ENCODE results near the gene SPINK4.

The SPINK4 gene

GRCh38 chr9:33272061-33272460 lies 32.1 kb downstream of the SPINK4 start:
- peaks cover 78 to 100% (median 99%) of the 10 kb centered on the region in 11 experiments for H3K36me3 ChIP-seq
- H3K9me3 ChIP-seq (replicated peaks in 1 of 11), result no peaks in the 10 kb centered on the region
- H3K27me3 ChIP-seq, result no peaks in the 10 kb centered on the region
- H3K4me3 ChIP-seq, result no peak overlapping the region
- H3K4me1 ChIP-seq, result peaks cover 0 to 14% (median 2%) of the 10 kb centered on the region in 10 experiments; a peak in 9 of 20 replicates
- H4K20me1 ChIP-seq, result peaks cover 0 to 20% (median 0%) of the 10 kb centered on the region in 11 experiments; a peak in 3 of 22 replicates
- H3K27ac ChIP-seq, result no peak overlapping the region
- no peak overlapping the region for H3K4me2 ChIP-seq
- H3K9ac ChIP-seq, result no peak overlapping the region
- TF ChIP-seq Cebpa-rat (IDR thresholded peaks at IDR 0.05), result no peak

- TF ChIP-seq Cebpa-rat (IDR thresholded peaks at IDR 0.05), result no peak
- H3K4me3 ChIP-seq, result no peak overlapping the region
- no peak overlapping the region for H3K9ac ChIP-seq
- H3K4me2 ChIP-seq, result no peak overlapping the region
- H3K36me3 ChIP-seq, result peaks cover 78 to 100% (median 99%) of the 10 kb centered on the region in 11 experiments
- H3K27me3 ChIP-seq, result no peaks in the 10 kb centered on the region
- peaks cover 0 to 20% (median 0%) of the 10 kb centered on the region in 11 experiments; a peak in 3 of 22 replicates for H4K20me1 ChIP-seq
- peaks cover 0 to under 1% (median 0%) of the 10 kb centered on the region in 10 experiments; a peak in 2 of 20 replicates for H3K4me1 ChIP-seq
- no peaks in the 10 kb centered on the region for H3K9me3 ChIP-seq (replicated peaks in 1 of 11)
- no peak overlapping the region for H3K27ac ChIP-seq
Measured at GRCh38 chr9:33273266-33273971, 33.5 kb downstream of the SPINK4 start.

- H3K27ac ChIP-seq, result no peak overlapping the region
- H3K9me3 ChIP-seq (replicated peaks in 1 of 11), result no peaks in the 10 kb centered on the region
- H3K4me1 ChIP-seq, result no peaks in the 10 kb centered on the region
- peaks cover 81 to 100% (median 100%) of the 10 kb centered on the region in 11 experiments for H3K36me3 ChIP-seq
- no peak overlapping the region for H3K9ac ChIP-seq
- no peak overlapping the region for H3K4me2 ChIP-seq
- H4K20me1 ChIP-seq, result peaks cover 0 to 20% (median 0%) of the 10 kb centered on the region in 11 experiments; a peak in 3 of 22 replicates
- no peak for TF ChIP-seq Cebpa-rat (IDR thresholded peaks at IDR 0.05)
- H3K27me3 ChIP-seq, result no peaks in the 10 kb centered on the region
- no peak overlapping the region for H3K4me3 ChIP-seq
Measured at GRCh38 chr9:33273972-33274328, 34.0 kb downstream of the SPINK4 start.

GRCh38 chr9:33277484-33277883 lies 37.5 kb downstream of the SPINK4 start:
- TF ChIP-seq Cebpa-rat (IDR thresholded peaks at IDR 0.05), result no peak
- no peaks in the 10 kb centered on the region for H3K9me3 ChIP-seq (replicated peaks in 1 of 11)
- peaks cover 89 to 100% (median 99%) of the 10 kb centered on the region in 11 experiments for H3K36me3 ChIP-seq
- no peak overlapping the region for H3K4me3 ChIP-seq
- H4K20me1 ChIP-seq, result peaks cover 0 to 14% (median 0%) of the 10 kb centered on the region in 11 experiments; a peak in 3 of 22 replicates
- no peak overlapping the region for H3K27ac ChIP-seq
- no peaks in the 10 kb centered on the region for H3K27me3 ChIP-seq
- H3K4me2 ChIP-seq, result no peak overlapping the region
- H3K4me1 ChIP-seq, result no peaks in the 10 kb centered on the region; a peak in 1 of 20 replicates
- H3K9ac ChIP-seq, result no peak overlapping the region

GRCh38 chr9:33285502-33285901 lies 45.5 kb downstream of the SPINK4 start:
- peak in 2 of 11 experiments; percentile 31 to 47; a peak in 2 of 22 replicates for TF ChIP-seq Cebpa-rat (IDR thresholded peaks at IDR 0.05)
- Histone ChIP-seq H3K36me3 (peaks cover 14 to 39% (median 25%) of the 10 kb centered on the region in 11 experiments), H3K4me2 (peak overlapping the region; percentile 12 to 76 (median 62); a peak in 21 of 22 replicates), H3K27ac (peak overlapping the region in 10 of 11 experiments; percentile 10 to 57 (median 29); a peak in 14 of 22 replicates), H4K20me1 (no peaks in the 10 kb centered on the region), H3K9me3 (replicated peaks in 1 of 11) (0 out of 22 replicates have a peak, but pooled peaks cover 0 to under 1% (median 0%) of the 10 kb centered on the region in 11 experiments), H3K9ac (peak overlapping the region in 8 of 11 experiments; percentile 8 to 43 (median 26); a peak in 8 of 22 replicates), H3K4me3 (no peak overlapping the region), H3K4me1 (peaks cover 40 to 57% (median 46%) of the 10 kb centered on the region in 10 experiments), H3K27me3 (no peaks in the 10 kb centered on the region)

GRCh38 chr9:33287087-33287490 lies 47.1 kb downstream of the SPINK4 start:
- H3K4me3 ChIP-seq, result no peak overlapping the region
- TF ChIP-seq Cebpa-rat (IDR thresholded peaks at IDR 0.05), result no peak
- H3K9ac ChIP-seq, result peak overlapping the region in 6 of 11 experiments; percentile 2 to 52 (median 36); a peak in 4 of 22 replicates
- H3K4me2 ChIP-seq, result peak overlapping the region; percentile 35 to 94 (median 87); a peak in 21 of 22 replicates
- no peaks in the 10 kb centered on the region for H3K27me3 ChIP-seq
- H4K20me1 ChIP-seq, result no peaks in the 10 kb centered on the region
- peaks cover 0 to 5% (median 0%) of the 10 kb centered on the region in 11 experiments; a peak in 2 of 22 replicates for H3K9me3 ChIP-seq (replicated peaks in 1 of 11)
- H3K4me1 ChIP-seq, result peaks cover 51 to 66% (median 61%) of the 10 kb centered on the region in 10 experiments
- peak overlapping the region in 10 of 11 experiments; percentile 18 to 100 (median 98); a peak in 20 of 22 replicates for H3K27ac ChIP-seq
- peaks cover 8 to 31% (median 19%) of the 10 kb centered on the region in 11 experiments for H3K36me3 ChIP-seq

- TF ChIP-seq Cebpa-rat (IDR thresholded peaks at IDR 0.05), result no peak
Measured at GRCh38 chr9:33288235-33288634, 48.3 kb downstream of the SPINK4 start.

GRCh38 chr9:33288828-33289483 lies 49.0 kb downstream of the SPINK4 start:
- peak overlapping the region in 5 of 10 experiments; percentile 37 to 83 (median 49); a peak in 9 of 20 replicates for H3K4me3 ChIP-seq
- no peak for TF ChIP-seq Cebpa-rat (IDR thresholded peaks at IDR 0.05)
- peaks cover 69 to 80% (median 79%) of the 10 kb centered on the region in 10 experiments for H3K4me1 ChIP-seq
- H3K4me2 ChIP-seq, result peak overlapping the region; percentile 80 to 94 (median 88)
- peak overlapping the region; percentile 91 to 98 (median 96) for H3K9ac ChIP-seq
- no peaks in the 10 kb centered on the region for H4K20me1 ChIP-seq
- peaks cover 0 to 5% (median 0%) of the 10 kb centered on the region in 11 experiments; a peak in 2 of 22 replicates for H3K9me3 ChIP-seq (replicated peaks in 1 of 11)
- peak overlapping the region; percentile 96 to 100 (median 99) for H3K27ac ChIP-seq
- no peaks in the 10 kb centered on the region for H3K27me3 ChIP-seq
- peaks cover 16 to 30% (median 24%) of the 10 kb centered on the region in 11 experiments; a peak in 20 of 22 replicates for H3K36me3 ChIP-seq

More at GRCh38 chr9:33288235-33288634, 48.3 kb downstream of the SPINK4 start:
- peak overlapping the region; percentile 80 to 94 (median 88); a peak in 21 of 22 replicates for H3K4me2 ChIP-seq
- peak overlapping the region; percentile 91 to 98 (median 96); a peak in 21 of 22 replicates for H3K9ac ChIP-seq
- peaks cover 62 to 73% (median 72%) of the 10 kb centered on the region in 10 experiments for H3K4me1 ChIP-seq
- peaks cover 0 to 5% (median 0%) of the 10 kb centered on the region in 11 experiments; a peak in 2 of 22 replicates for H3K9me3 ChIP-seq (replicated peaks in 1 of 11)
- H3K27ac ChIP-seq, result peak overlapping the region; percentile 96 to 100 (median 99); a peak in 21 of 22 replicates
- H3K36me3 ChIP-seq, result peaks cover 16 to 27% (median 21%) of the 10 kb centered on the region in 11 experiments; a peak in 19 of 22 replicates
- H3K4me3 ChIP-seq, result no peak overlapping the region; a peak in 1 of 20 replicates
- no peaks in the 10 kb centered on the region for H4K20me1 ChIP-seq
- H3K27me3 ChIP-seq, result no peaks in the 10 kb centered on the region
